Left ventricle myocardium inferior (tissue), 1 donor: ENCODE measurements around the gene COL24A1. TPM values are rescaled to one million over a fixed set of nuclear protein-coding genes. Genes with fewer than 3 reads are reported as not detected.

Source experiments
- DNase-seq: peaks from one replicate; pipeline ENCODE4 v3.0.0-alpha.2; 2020
- H3K27ac ChIP-seq: fragments of 200-600 bp; replicated peaks from 2 replicates; pipeline ENCODE4 v1.8.0; 2021
- H3K27me3 ChIP-seq: fragments of 200-600 bp; 2 replicates; pipeline ENCODE4 v1.8.0; 2021; ENCODE audit warnings: low read depth
- H3K36me3 ChIP-seq: fragments of 200-600 bp; 2 replicates; pipeline ENCODE4 v1.8.0; 2021
- H3K4me1 ChIP-seq: fragments of 200-600 bp; 2 replicates; pipeline ENCODE4 v1.8.0; 2021
- H3K4me3 ChIP-seq: fragments of 200-600 bp; 2 replicates; pipeline ENCODE4 v1.8.0; 2021; ENCODE audit warnings: mild to moderate bottlenecking, moderate library complexity
- H3K9me3 ChIP-seq: fragments of 200-600 bp; replicated peaks from 2 replicates; pipeline ENCODE4 v1.8.0; 2021
- CTCF ChIP-seq: fragments of 200-600 bp; IDR thresholded peaks from 2 replicates; pipeline ENCODE4 v1.8.0; 2021; ENCODE audit warnings: antibody characterized with exemption, mild to moderate bottlenecking, borderline replicate concordance
- intact Hi-C: fragments of 100-400 bp; cut with micrococcal nuclease; formaldehyde crosslinking; loops from one replicate; pipeline ENCODE4 v1.11.0; 2022
- total RNA-seq: library from RNA; stranded (reverse); fragmentation: NEBNext Ultra II Directional; extraction: Animal tissue kit (Norgen Biotek cat#: 25700); gene quantifications from one replicate; pipeline ENCODE4 v1.2.1, GENCODE V29; 2021
- donor health status: DM: no; HTN: yes; CAD: no; lungs with severe emphysema.

The COL24A1 gene
- total RNA-seq, 1 donor from 2014 or later: 0.74 TPM

- H3K27me3 ChIP-seq: no peaks in the 10 kb centered on the region
- DNase-seq: no peak
- no peak for TF ChIP-seq CTCF
- intact Hi-C loops: no loop called here
- no peaks in the 10 kb centered on the region for H3K9me3 ChIP-seq
- H3K4me3 ChIP-seq: no peak overlapping the region
- H3K4me1 ChIP-seq: no peaks in the 10 kb centered on the region
- no peaks in the 10 kb centered on the region for H3K36me3 ChIP-seq
- peak overlapping the region; percentile 25 for H3K27ac ChIP-seq
These were observed 95.0 kb downstream of the COL24A1 start for GRCh38 chr1:86061551-86061990.

- Histone ChIP-seq H3K27ac (no peak overlapping the region), H3K27me3 (no peaks in the 10 kb centered on the region), H3K4me3 (no peak overlapping the region), H3K9me3 (no peaks in the 10 kb centered on the region), H3K4me1 (no peaks in the 10 kb centered on the region), H3K36me3 (no peaks in the 10 kb centered on the region)
- intact Hi-C loops: no loop called here
- DNase-seq: no peak
- no peak for TF ChIP-seq CTCF
These were observed 102.2 kb downstream of the COL24A1 start for GRCh38 chr1:86054396-86054795.

- Histone ChIP-seq H3K4me3 (no peak overlapping the region), H3K4me1 (no peaks in the 10 kb centered on the region), H3K27me3 (no peaks in the 10 kb centered on the region), H3K27ac (no peak overlapping the region), H3K36me3 (no peaks in the 10 kb centered on the region), H3K9me3 (no peaks in the 10 kb centered on the region)
- intact Hi-C loops: no loop called here
- no peak for DNase-seq
- TF ChIP-seq CTCF: no peak
These were observed 103.4 kb downstream of the COL24A1 start for GRCh38 chr1:86052948-86053698.

GRCh38 chr1:86035101-86035500 lies 121.5 kb downstream of the COL24A1 start:
- Histone ChIP-seq H3K4me1 (no peaks in the 10 kb centered on the region), H3K36me3 (no peaks in the 10 kb centered on the region), H3K4me3 (no peak overlapping the region), H3K27ac (no peak overlapping the region), H3K9me3 (no peaks in the 10 kb centered on the region), H3K27me3 (no peaks in the 10 kb centered on the region)
- no peak for DNase-seq
- intact Hi-C loops: no loop called here
- TF ChIP-seq CTCF: no peak

GRCh38 chr1:86030180-86030579 lies 126.4 kb downstream of the COL24A1 start:
- no peaks in the 10 kb centered on the region for H3K9me3 ChIP-seq
- no peak for DNase-seq
- no peaks in the 10 kb centered on the region for H3K27me3 ChIP-seq
- intact Hi-C loops: no loop called here
- H3K36me3 ChIP-seq: no peaks in the 10 kb centered on the region
- H3K27ac ChIP-seq: no peak overlapping the region
- TF ChIP-seq CTCF: no peak
- no peak overlapping the region for H3K4me3 ChIP-seq
- no peaks in the 10 kb centered on the region for H3K4me1 ChIP-seq
